ENCODE results near the gene OTOL1. TPM values are rescaled to one million over a fixed set of nuclear protein-coding genes. Genes with fewer than 3 reads are reported as not detected.

Gene OTOL1
- total and polyA plus RNA-seq, 2 experiments from 2014 or later, result not detected

DNA sequence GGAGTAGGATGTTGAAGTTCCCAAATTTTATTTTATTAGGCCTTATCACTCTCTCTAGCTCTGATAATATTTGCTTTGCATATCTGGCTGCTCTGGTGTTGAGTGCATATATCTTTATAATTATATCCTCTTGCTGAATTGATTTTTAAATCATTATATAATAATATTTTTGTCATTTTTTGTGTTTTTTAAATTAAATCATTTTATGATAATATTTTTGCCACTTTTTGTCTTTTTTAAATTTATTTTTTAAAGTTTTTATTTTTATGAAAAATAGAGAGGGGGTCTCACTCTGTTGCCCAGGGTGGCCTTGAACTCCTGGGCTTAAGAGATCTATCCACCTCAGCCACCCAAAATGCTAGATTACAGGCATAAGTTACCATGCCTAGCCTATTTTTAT is 34.5 kb upstream of the OTOL1 start:
- no peaks in the 10 kb centered on the region for H3K36me3 ChIP-seq (ENCODE audit: low read depth)

DNA sequence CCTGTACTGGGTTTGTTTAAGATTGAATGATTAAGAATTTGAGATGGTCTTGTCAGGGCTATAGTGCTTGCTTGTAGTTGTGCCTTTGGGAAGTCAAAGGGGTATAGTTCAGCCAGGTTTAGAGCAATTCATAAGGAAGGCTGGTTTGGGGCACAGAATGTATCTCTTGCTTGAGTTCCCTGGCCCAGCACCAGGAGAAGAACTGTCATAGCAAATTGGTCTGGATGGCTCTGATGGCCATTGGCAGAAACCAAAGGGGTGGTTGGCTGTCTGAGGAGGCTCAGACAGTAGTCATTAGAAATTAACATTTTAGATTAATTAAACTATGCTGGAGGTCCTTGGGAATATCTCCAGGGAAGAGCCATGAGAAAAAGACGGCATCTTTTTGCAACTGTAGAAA is 25.4 kb upstream of the OTOL1 start:
- no peaks in the 10 kb centered on the region for H3K4me1 ChIP-seq (ENCODE audit: insufficient read depth)
- no peaks in the 10 kb centered on the region for H3F3A ChIP-seq (ENCODE audit: insufficient read depth)
- 33 to 36% methylated on average over 1 of the region's 1 CpG for WGBS, 2 experiments (ENCODE audit: low coverage in 1 of 2, low lambda C conversion rate in 2 of 2, missing lambda C conversion rate in 2 of 2)
- no peaks in the 10 kb centered on the region for H3K27me3 ChIP-seq (replicated peaks; ENCODE audit: insufficient read depth)
- in situ Hi-C loops (cut with MboI), result no loop called here
- no peaks in the 10 kb centered on the region for H3K9me3 ChIP-seq (ENCODE audit: low read depth)
- H4K20me1 ChIP-seq (ENCODE audit: insufficient read depth), result no peaks in the 10 kb centered on the region
- H3K4me3 ChIP-seq, result no peak overlapping the region
- H2AFZ ChIP-seq, result no peak overlapping the region
- H3K27ac ChIP-seq, result no peak overlapping the region
- H3K4me2 ChIP-seq (ENCODE audit: unreplicated experiment), result no peak overlapping the region
- no peaks in the 10 kb centered on the region for H3K36me3 ChIP-seq (ENCODE audit: low read depth)
- no peaks in the 10 kb centered on the region for H3K79me2 ChIP-seq (ENCODE audit: insufficient read depth)
- TF ChIP-seq EZH2phosphoT487 (IDR thresholded peaks at IDR 0.05; ENCODE audit: insufficient read depth, low read depth) (no peak), EZH2 (IDR thresholded peaks at IDR 0.05; ENCODE audit: insufficient read depth, poor library complexity, severe bottlenecking) (no peak)
- H3K9ac ChIP-seq, result no peak overlapping the region
- DNase-seq, result no peak
- no peaks in the 10 kb centered on the region for H3K9me2 ChIP-seq (ENCODE audit: insufficient read depth)

More for the DNA sequence above, 34.5 kb upstream of the OTOL1 start:
- DNase-seq, result no peak
- in situ Hi-C loops (cut with MboI), result no loop called here
- Histone ChIP-seq H3K4me3 (no peak overlapping the region), H3K27ac (no peak overlapping the region), H3K9me3 (ENCODE audit: low read depth) (no peaks in the 10 kb centered on the region), H3K9me2 (ENCODE audit: insufficient read depth) (no peaks in the 10 kb centered on the region), H3K9ac (no peak overlapping the region), H3K4me1 (ENCODE audit: insufficient read depth) (no peaks in the 10 kb centered on the region), H3F3A (ENCODE audit: insufficient read depth) (no peaks in the 10 kb centered on the region), H3K79me2 (ENCODE audit: insufficient read depth) (no peaks in the 10 kb centered on the region), H3K27me3 (replicated peaks; ENCODE audit: insufficient read depth) (no peaks in the 10 kb centered on the region), H3K4me2 (ENCODE audit: unreplicated experiment) (no peak overlapping the region), H2AFZ (no peak overlapping the region), H4K20me1 (ENCODE audit: insufficient read depth) (no peaks in the 10 kb centered on the region)
- TF ChIP-seq EZH2phosphoT487 (IDR thresholded peaks at IDR 0.05; ENCODE audit: insufficient read depth, low read depth) (no peak), EZH2 (IDR thresholded peaks at IDR 0.05; ENCODE audit: insufficient read depth, poor library complexity, severe bottlenecking) (no peak)

DNA sequence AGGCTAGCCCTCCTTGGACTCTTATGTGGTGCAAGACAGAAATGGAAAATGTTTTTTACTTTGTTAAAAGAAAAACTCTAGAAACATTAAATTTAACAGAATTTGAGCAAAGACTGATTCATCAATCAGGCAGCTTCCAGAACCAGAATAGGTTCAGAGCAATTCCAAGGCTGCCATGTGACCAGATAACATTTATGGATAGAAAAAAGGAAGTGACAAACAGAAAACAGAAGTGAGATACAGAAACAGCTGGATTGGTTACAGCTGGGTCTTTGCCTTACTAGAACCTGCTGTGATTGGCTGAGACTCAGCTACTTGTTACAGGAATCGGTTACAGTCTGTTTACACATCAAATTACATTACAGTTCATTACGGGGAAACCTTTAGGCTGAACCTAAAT is 22.5 kb upstream of the OTOL1 start:
- TF ChIP-seq EZH2phosphoT487 (IDR thresholded peaks at IDR 0.05; ENCODE audit: insufficient read depth, low read depth) (no peak), EZH2 (IDR thresholded peaks at IDR 0.05; ENCODE audit: insufficient read depth, poor library complexity, severe bottlenecking) (no peak)
- Histone ChIP-seq H3K79me2 (ENCODE audit: insufficient read depth) (no peaks in the 10 kb centered on the region), H3K9me2 (ENCODE audit: insufficient read depth) (no peaks in the 10 kb centered on the region), H3F3A (ENCODE audit: insufficient read depth) (no peaks in the 10 kb centered on the region), H3K36me3 (ENCODE audit: low read depth) (no peaks in the 10 kb centered on the region), H3K9ac (no peak overlapping the region), H2AFZ (no peak overlapping the region), H3K27me3 (replicated peaks; ENCODE audit: insufficient read depth) (no peaks in the 10 kb centered on the region), H4K20me1 (ENCODE audit: insufficient read depth) (no peaks in the 10 kb centered on the region), H3K4me3 (no peak overlapping the region), H3K4me2 (ENCODE audit: unreplicated experiment) (no peak overlapping the region), H3K9me3 (ENCODE audit: low read depth) (no peaks in the 10 kb centered on the region), H3K27ac (no peak overlapping the region), H3K4me1 (ENCODE audit: insufficient read depth) (no peaks in the 10 kb centered on the region)
- no peak for DNase-seq
- 44 to 65% methylated on average over 2 of the region's 2 CpGs for WGBS, 2 experiments (ENCODE audit: low coverage in 1 of 2, low lambda C conversion rate in 2 of 2, missing lambda C conversion rate in 2 of 2)
- in situ Hi-C loops (cut with MboI), result no loop called here

GRCh38 chr3:161474741-161475140 is 21.9 kb upstream of the OTOL1 start:
- H3K4me1 ChIP-seq (ENCODE audit: insufficient read depth), result no peaks in the 10 kb centered on the region
- H3K4me3 ChIP-seq, result no peak overlapping the region
- no peak overlapping the region for H3K9ac ChIP-seq
- TF ChIP-seq EZH2 (IDR thresholded peaks at IDR 0.05; ENCODE audit: insufficient read depth, poor library complexity, severe bottlenecking) (no peak), EZH2phosphoT487 (IDR thresholded peaks at IDR 0.05; ENCODE audit: insufficient read depth, low read depth) (no peak)
- no peaks in the 10 kb centered on the region for H3K36me3 ChIP-seq (ENCODE audit: low read depth)
- H4K20me1 ChIP-seq (ENCODE audit: insufficient read depth), result no peaks in the 10 kb centered on the region
- no peak overlapping the region for H3K27ac ChIP-seq
- no peaks in the 10 kb centered on the region for H3K9me2 ChIP-seq (ENCODE audit: insufficient read depth)
- no peak overlapping the region for H2AFZ ChIP-seq
- 52 to 58% methylated on average over 4 of the region's 4 CpGs for WGBS, 2 experiments (ENCODE audit: low coverage in 1 of 2, low lambda C conversion rate in 2 of 2, missing lambda C conversion rate in 2 of 2)
- no peak for DNase-seq
- no peaks in the 10 kb centered on the region for H3K9me3 ChIP-seq (ENCODE audit: low read depth)
- H3K79me2 ChIP-seq (ENCODE audit: insufficient read depth), result no peaks in the 10 kb centered on the region
- H3K4me2 ChIP-seq (ENCODE audit: unreplicated experiment), result no peak overlapping the region
- H3F3A ChIP-seq (ENCODE audit: insufficient read depth), result no peaks in the 10 kb centered on the region
- H3K27me3 ChIP-seq (replicated peaks; ENCODE audit: insufficient read depth), result no peaks in the 10 kb centered on the region
- in situ Hi-C loops (cut with MboI), result no loop called here

GRCh38 chr3:161475206-161475605 is 21.4 kb upstream of the OTOL1 start:
- Histone ChIP-seq H3K9me3 (ENCODE audit: low read depth) (no peaks in the 10 kb centered on the region), H4K20me1 (ENCODE audit: insufficient read depth) (no peaks in the 10 kb centered on the region), H3K4me1 (ENCODE audit: insufficient read depth) (no peaks in the 10 kb centered on the region), H3K27ac (no peak overlapping the region), H3K4me2 (ENCODE audit: unreplicated experiment) (no peak overlapping the region), H3K27me3 (replicated peaks; ENCODE audit: insufficient read depth) (no peaks in the 10 kb centered on the region), H3K9ac (no peak overlapping the region), H3K36me3 (ENCODE audit: low read depth) (no peaks in the 10 kb centered on the region), H3F3A (ENCODE audit: insufficient read depth) (no peaks in the 10 kb centered on the region), H3K79me2 (ENCODE audit: insufficient read depth) (no peaks in the 10 kb centered on the region), H2AFZ (no peak overlapping the region), H3K9me2 (ENCODE audit: insufficient read depth) (no peaks in the 10 kb centered on the region), H3K4me3 (no peak overlapping the region)
- no peak for DNase-seq
- in situ Hi-C loops (cut with MboI), result no loop called here
- TF ChIP-seq EZH2phosphoT487 (IDR thresholded peaks at IDR 0.05; ENCODE audit: insufficient read depth, low read depth), result no peak
- TF ChIP-seq EZH2 (IDR thresholded peaks at IDR 0.05; ENCODE audit: insufficient read depth, poor library complexity, severe bottlenecking), result no peak

Measured in GM23248 (cell line).